B cell (primary cell): ENCODE measurements around the gene ITPR3. TPM values are rescaled to one million over a fixed set of nuclear protein-coding genes. Genes with fewer than 3 reads are reported as not detected.
A peak's percentile ranks its signal among the peaks of the same experiment; 100 is the strongest.

Experiments used
- ATAC-seq: fragments of 200-7000 bp; cut with Tn5 transposase; one replicate; pipeline ENCODE4 v1.10.0; 2021; ENCODE audit warnings: low read depth, mild to moderate bottlenecking, moderate number of reproducible peaks, moderate library complexity
- CTCF ChIA-PET: fragments of 350-600 bp; sonication (Branson Sonifier 250); formaldehyde crosslinking; loops from one replicate; lab custom pipeline; 2021; ENCODE audit warnings: antibody characterized with exemption, inconsistent platforms; lab: Charles Lee
- POLR2A ChIA-PET: fragments of 350-600 bp; sonication (Branson Sonifier 250); formaldehyde crosslinking; loops from one replicate; lab custom pipeline; 2021; ENCODE audit warnings: antibody characterized with exemption; lab: Charles Lee
- DNase-seq: peaks from one replicate; pipeline ENCODE4 v3.0.0; 2013
- H2AFZ ChIP-seq: 2 replicates; pipeline ENCODE4 v1.6.1; 2012; ENCODE audit warnings: mild to moderate bottlenecking, low read depth, low read length; ENCODE audit not compliant: insufficient read depth, poor library complexity, severe bottlenecking
- H3K27ac ChIP-seq, 2 donors: 1 replicate in 1 of 2; 2 replicates in 1 of 2; pipeline ENCODE4 v1.5.1; 2012 to 2013; ENCODE audit warnings: low read length in 2 of 2, mild to moderate bottlenecking in 2 of 2, moderate library complexity in 1 of 2
- H3K27me3 ChIP-seq, 4 experiments: fragments of 200-600 bp in 1 of 4; sonication (generic) in 1 of 4; replicated peaks in 1 of 4; 1 replicate in 2 of 4; 2 replicates in 2 of 4; pipeline versions ENCODE4 v1.6.1 to v1.7.0; 2013 to 2016; ENCODE audit warnings: low read length in 3 of 4, mild to moderate bottlenecking in 2 of 4, mixed read lengths in 1 of 4, moderate library complexity in 1 of 4; ENCODE audit not compliant: insufficient read depth in 4 of 4, control insufficient read depth in 3 of 4; ENCODE audit errors: control extremely low read depth in 1 of 4
- H3K36me3 ChIP-seq, 2 experiments: replicated peaks in 1 of 2; 1 replicate in 1 of 2; 2 replicates in 1 of 2; pipeline versions ENCODE4 v1.6.1 to v1.7.1; 2013; ENCODE audit warnings: low read length in 1 of 2; ENCODE audit not compliant: insufficient read depth in 2 of 2, control insufficient read depth in 1 of 2; ENCODE audit errors: control extremely low read depth in 1 of 2, extremely low read depth in 1 of 2
- H3K4me1 ChIP-seq, 2 donors: fragments of 200-600 bp in 1 of 2; sonication (generic) in 1 of 2; 1 replicate in 1 of 2; 2 replicates in 1 of 2; pipeline versions ENCODE4 v1.5.1 to v1.6.1; 2013 to 2017; ENCODE audit warnings: low read length in 2 of 2; ENCODE audit not compliant: control insufficient read depth in 2 of 2, insufficient read depth in 2 of 2
- H3K4me2 ChIP-seq: replicated peaks from 2 replicates; pipeline ENCODE3; 2012; ENCODE audit warnings: mild to moderate bottlenecking, low read depth, low read length; ENCODE audit not compliant: poor library complexity, severe bottlenecking
- H3K4me3 ChIP-seq, 5 experiments: fragments of 200-600 bp in 1 of 5; sonication (generic) in 1 of 5; 1 replicate in 3 of 5; 2 replicates in 2 of 5; pipeline versions ENCODE4 v1.5.1 to v1.7.0; 2011 to 2016; ENCODE audit warnings: low read length in 4 of 5, mild to moderate bottlenecking in 4 of 5, low read depth in 2 of 5, control low read depth in 1 of 5, moderate library complexity in 1 of 5; ENCODE audit not compliant: insufficient read depth in 1 of 5; ENCODE audit errors: control extremely low read depth in 1 of 5, extremely low read depth in 1 of 5
- H3K79me2 ChIP-seq: fragments of 200-600 bp; sonication (generic); one replicate; pipeline ENCODE4 v1.6.0; 2016; ENCODE audit warnings: low read length; ENCODE audit not compliant: control insufficient read depth, insufficient read depth
- H3K9ac ChIP-seq: fragments of 200-600 bp; sonication (generic); 2 replicates; pipeline ENCODE4 v1.6.1; 2017; ENCODE audit warnings: mild to moderate bottlenecking, low read length, moderate library complexity
- H3K9me3 ChIP-seq, 3 donors: one replicate each; pipeline versions ENCODE4 v1.6.1 to v1.7.1; 2013; ENCODE audit warnings: low read length in 2 of 3; ENCODE audit not compliant: control insufficient read depth in 2 of 3, insufficient read depth in 1 of 3; ENCODE audit errors: control extremely low read depth in 1 of 3
- H4K20me1 ChIP-seq: 2 replicates; pipeline ENCODE4 v1.6.0; 2012; ENCODE audit warnings: mild to moderate bottlenecking, low read length; ENCODE audit not compliant: insufficient read depth, control insufficient read depth, poor library complexity, severe bottlenecking
- H3K27ac Mint-ChIP-seq: one replicate; pipeline ENCODE4 v1.8.0; 2021; ENCODE audit warnings: mixed read lengths
- H3K27me3 Mint-ChIP-seq: one replicate; pipeline ENCODE4 v1.8.0; 2021; ENCODE audit warnings: mixed read lengths
- H3K4me1 Mint-ChIP-seq: one replicate; pipeline ENCODE4 v1.8.0; 2021; ENCODE audit warnings: mixed read lengths
- H3K4me3 Mint-ChIP-seq: one replicate; pipeline ENCODE4 v1.8.0; 2021; ENCODE audit warnings: mixed read lengths
- H3K9me3 Mint-ChIP-seq: one replicate; pipeline ENCODE4 v1.8.0; 2022; ENCODE audit warnings: mixed read lengths; ENCODE audit not compliant: insufficient read depth
- CTCF ChIP-seq: fragments of 200-600 bp; IDR thresholded peaks from one replicate; pipeline ENCODE4 v1.8.0; 2022; ENCODE audit warnings: antibody characterized with exemption, mild to moderate bottlenecking
- EZH2 ChIP-seq: IDR thresholded peaks from 2 replicates; pipeline ENCODE4 v1.6.1; 2012; ENCODE audit warnings: borderline replicate concordance, low read depth, mild to moderate bottlenecking, moderate library complexity, low read length; ENCODE audit not compliant: insufficient read depth, poor library complexity, severe bottlenecking
- WGBS: methylation state at CpG from one replicate; pipeline ENCODE4 v1.1.5; 2013; ENCODE audit warnings: missing lambda C conversion rate; ENCODE audit not compliant: insufficient coverage; 5-methylcytosine and 5-hydroxymethylcytosine counted together
- intact Hi-C: fragments of 100-400 bp; cut with micrococcal nuclease; formaldehyde crosslinking; loops from one replicate; pipeline ENCODE4 v1.10.0; 2022
- polyA plus RNA-seq: library from polyadenylated mRNA; depleted of rRNA; stranded (reverse); fragments of >200 nt; gene quantifications from 2 replicates; pipeline ENCODE4 v1.2.3, GENCODE V29; 2012
- total RNA-seq, 2 donors: library from RNA; stranded (reverse); fragments of 120-200 nt in 1 of 2; gene quantifications; 1 replicate in 1 of 2; 2 replicates in 1 of 2; pipeline versions ENCODE4 v1.2.3 to v1.2.4, GENCODE V29; 2013 to 2022

ITPR3 gene
- total and polyA plus RNA-seq, 2 donors (not counting 1 experiment from before 2014, with no cell fraction given), result 61.9 to 67.6 TPM

- CTCF ChIA-PET, result interaction anchor here (0.8 to 1.2 kb wide), 3 partner anchors 14 to 96 kb away, joined by 3 to 4 read pairs (median 4); no protein-coding TSS in a partner anchor
- Mint-ChIP-seq H3K4me1 (no peaks in the 10 kb centered on the region), H3K27me3 (no peaks in the 10 kb centered on the region), H3K27ac (peak overlapping the region; percentile 50), H3K9me3 (no peaks in the 10 kb centered on the region), H3K4me3 (no peak overlapping the region)
- no peaks in the 10 kb centered on the region for H4K20me1 ChIP-seq
- H3K9ac ChIP-seq, result no peak overlapping the region
- WGBS, result 89% methylated on average over 6 of the region's 6 CpGs
- H3K27ac ChIP-seq, result no peak overlapping the region
- TF ChIP-seq EZH2, result no peak
- no peak for TF ChIP-seq CTCF
- ATAC-seq (no peak), DNase-seq (no peak)
- H3K27me3 ChIP-seq, result no peaks in the 10 kb centered on the region
- no peak overlapping the region for H3K4me3 ChIP-seq
- no peaks in the 10 kb centered on the region for H3K4me1 ChIP-seq
- no peak overlapping the region for H3K4me2 ChIP-seq
- peaks cover 0 to 82% of the 10 kb centered on the region in 2 experiments for H3K36me3 ChIP-seq
- no peak overlapping the region for H2AFZ ChIP-seq
- intact Hi-C loops, result no loop called here
- H3K79me2 ChIP-seq, result no peaks in the 10 kb centered on the region
- no peaks in the 10 kb centered on the region for H3K9me3 ChIP-seq
- POLR2A ChIA-PET, result no interaction called here
Measured at GRCh38 chr6:33686225-33686924, 65.3 kb downstream of the ITPR3 start.
